WTC11 (cell line): ENCODE measurements around the gene SCO1. TPM values are rescaled to one million over a fixed set of nuclear protein-coding genes. Genes with fewer than 3 reads are reported as not detected.
A peak's percentile ranks its signal among the peaks of the same experiment; 100 is the strongest.

Source experiments
- ATAC-seq: fragments of 200-7000 bp; cut with Tn5 transposase; 2 replicates; pipeline ENCODE4 v1.10.0; 2021; ENCODE audit warnings: mild to moderate bottlenecking, moderate library complexity
- CTCF ChIA-PET: fragments of 300-600 bp; sonication (Branson Sonifier 250); formaldehyde crosslinking; loops from one replicate; lab custom pipeline; 2021; ENCODE audit warnings: antibody characterized with exemption; lab: Charles Lee
- POLR2A ChIA-PET: fragments of 350-600 bp; sonication (Branson Sonifier 250); formaldehyde crosslinking; loops from one replicate; lab custom pipeline; 2021; ENCODE audit warnings: antibody characterized with exemption; lab: Charles Lee
- DNase-seq: peaks from one replicate; pipeline ENCODE4 v3.0.0; 2021; ENCODE audit warnings: low spot score
- H3K27ac Mint-ChIP-seq: 2 replicates; pipeline ENCODE4 v1.8.0; 2021; ENCODE audit warnings: mixed read lengths
- H3K27me3 Mint-ChIP-seq: 2 replicates; pipeline ENCODE4 v1.8.0; 2021; ENCODE audit warnings: low read depth, mild to moderate bottlenecking, moderate library complexity, mixed read lengths
- H3K36me3 Mint-ChIP-seq: 2 replicates; pipeline ENCODE4 v1.8.0; 2021; ENCODE audit warnings: mixed read lengths
- H3K4me1 Mint-ChIP-seq: 2 replicates; pipeline ENCODE4 v1.8.0; 2022; ENCODE audit warnings: mixed read lengths
- H3K4me3 Mint-ChIP-seq: 2 replicates; pipeline ENCODE4 v1.8.0; 2021; ENCODE audit warnings: mild to moderate bottlenecking, moderate library complexity, mixed read lengths
- H3K9me3 Mint-ChIP-seq: 2 replicates; pipeline ENCODE4 v1.8.0; 2021; ENCODE audit warnings: mixed read lengths
- ARID4B ChIP-seq: sonication (generic); formaldehyde crosslinking; IDR thresholded peaks from 2 replicates; pipeline ENCODE4 v1.8.0; 2023; ENCODE audit warnings: missing genetic modification reagents, mild to moderate bottlenecking, borderline replicate concordance
- ATF3 ChIP-seq: sonication (generic); formaldehyde crosslinking; conservative IDR thresholded peaks from 2 replicates; pipeline ENCODE4 v1.8.1; 2022; ENCODE audit warnings: mild to moderate bottlenecking, missing genetic modification reagents
- CREM ChIP-seq: sonication (generic); formaldehyde crosslinking; IDR thresholded peaks from 2 replicates; pipeline ENCODE4 v1.8.1; 2022; ENCODE audit warnings: mild to moderate bottlenecking, missing genetic modification reagents, moderate library complexity
- CTCF ChIP-seq: fragments of 200-600 bp; IDR thresholded peaks from 2 replicates; pipeline ENCODE4 v1.8.0; 2022; ENCODE audit warnings: antibody characterized with exemption
- ETV6 ChIP-seq: sonication (generic); formaldehyde crosslinking; IDR thresholded peaks from 2 replicates; pipeline ENCODE4 v1.8.1; 2022; ENCODE audit warnings: mild to moderate bottlenecking, missing genetic modification reagents
- GTF2I ChIP-seq: fragments of 250-450 bp; sonication (Bioruptor Pico); conservative IDR thresholded peaks from 2 replicates; pipeline ENCODE4 v1.4.0; 2021; ENCODE audit warnings: mild to moderate bottlenecking
- HMGA2 ChIP-seq: fragments of 250-450 bp; sonication (Bioruptor Pico); IDR thresholded peaks from 2 replicates; pipeline ENCODE4 v1.4.0; 2021; ENCODE audit warnings: mild to moderate bottlenecking, moderate library complexity
- IRF1 ChIP-seq: sonication (generic); formaldehyde crosslinking; IDR thresholded peaks from 2 replicates; pipeline ENCODE4 v1.8.0; 2023; ENCODE audit warnings: missing genetic modification reagents
- MLX ChIP-seq: sonication (generic); formaldehyde crosslinking; IDR thresholded peaks from 2 replicates; pipeline ENCODE4 v1.8.1; 2023; ENCODE audit warnings: mild to moderate bottlenecking, missing genetic modification reagents, moderate library complexity
- NFE2L1 ChIP-seq: sonication (generic); formaldehyde crosslinking; IDR thresholded peaks from 2 replicates; pipeline ENCODE4 v1.8.1; 2023; ENCODE audit warnings: missing genetic modification reagents
- NFYB ChIP-seq: sonication (generic); formaldehyde crosslinking; conservative IDR thresholded peaks from 2 replicates; pipeline ENCODE4 v1.8.0; 2022; ENCODE audit warnings: low read depth, missing genetic modification reagents
- NR3C1 ChIP-seq: sonication (generic); formaldehyde crosslinking; conservative IDR thresholded peaks from 2 replicates; pipeline ENCODE4 v1.8.1; 2023; ENCODE audit warnings: low read depth, mild to moderate bottlenecking, missing genetic modification reagents
- PRRX2 ChIP-seq: fragments of 250-450 bp; sonication (Bioruptor Pico); IDR thresholded peaks from 2 replicates; pipeline ENCODE4 v1.8.0; 2021; ENCODE audit warnings: mild to moderate bottlenecking
- ZNF138 ChIP-seq: sonication (generic); formaldehyde crosslinking; conservative IDR thresholded peaks from 2 replicates; pipeline ENCODE4 v1.8.1; 2022; ENCODE audit warnings: mild to moderate bottlenecking, moderate library complexity, missing genetic modification reagents
- ZNF532 ChIP-seq: fragments of 250-450 bp; sonication (Bioruptor Pico); IDR thresholded peaks from 2 replicates; pipeline ENCODE4 v1.9.0; 2021; ENCODE audit warnings: mild to moderate bottlenecking, borderline replicate concordance
- total RNA-seq: library from RNA; stranded (reverse); gene quantifications from 3 replicates; pipeline ENCODE4 v1.2.3, GENCODE V29; 2021
- TF ChIP-seq, protein P1 (sequence below): sonication (generic); formaldehyde crosslinking; IDR thresholded peaks from 2 replicates; pipeline ENCODE4 v1.8.0; 2022; ENCODE audit warnings: mild to moderate bottlenecking, missing genetic modification reagents
- TF ChIP-seq, protein P2 (sequence below): sonication (generic); formaldehyde crosslinking; IDR thresholded peaks from 2 replicates; pipeline ENCODE4 v1.8.1; 2022; ENCODE audit warnings: low read depth, missing genetic modification reagents, borderline replicate concordance

SCO1 gene
- total RNA-seq, 1 experiment from 2014 or later = 63.8 TPM

GRCh38 chr17:10640475-10640874 lies 56.9 kb downstream of the SCO1 start (continued):
- TF ChIP-seq ZNF532 (CRISPR knock-in tag) (no peak), CTCF (no peak), ATF3 (CRISPR knock-in tag) (no peak)
- TF ChIP-seq, protein P1, sequence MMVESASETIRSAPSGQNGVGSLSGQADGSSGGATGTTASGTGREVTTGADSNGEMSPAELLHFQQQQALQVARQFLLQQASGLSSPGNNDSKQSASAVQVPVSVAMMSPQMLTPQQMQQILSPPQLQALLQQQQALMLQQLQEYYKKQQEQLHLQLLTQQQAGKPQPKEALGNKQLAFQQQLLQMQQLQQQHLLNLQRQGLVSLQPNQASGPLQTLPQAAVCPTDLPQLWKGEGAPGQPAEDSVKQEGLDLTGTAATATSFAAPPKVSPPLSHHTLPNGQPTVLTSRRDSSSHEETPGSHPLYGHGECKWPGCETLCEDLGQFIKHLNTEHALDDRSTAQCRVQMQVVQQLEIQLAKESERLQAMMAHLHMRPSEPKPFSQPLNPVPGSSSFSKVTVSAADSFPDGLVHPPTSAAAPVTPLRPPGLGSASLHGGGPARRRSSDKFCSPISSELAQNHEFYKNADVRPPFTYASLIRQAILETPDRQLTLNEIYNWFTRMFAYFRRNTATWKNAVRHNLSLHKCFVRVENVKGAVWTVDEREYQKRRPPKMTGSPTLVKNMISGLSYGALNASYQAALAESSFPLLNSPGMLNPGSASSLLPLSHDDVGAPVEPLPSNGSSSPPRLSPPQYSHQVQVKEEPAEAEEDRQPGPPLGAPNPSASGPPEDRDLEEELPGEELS (CRISPR knock-in tag) = no peak
- TF ChIP-seq, all 79 proteins: peak for 0

- H3K27me3 Mint-ChIP-seq = no peaks in the 10 kb centered on the region
- peaks cover 4% of the 10 kb centered on the region; the same call in 1 of the 2 replicates for H3K36me3 Mint-ChIP-seq
- H3K9me3 Mint-ChIP-seq = no peaks in the 10 kb centered on the region
- H3K27ac Mint-ChIP-seq = no peak overlapping the region
- no peak overlapping the region for H3K4me3 Mint-ChIP-seq
- ATAC-seq = no peak
- POLR2A ChIA-PET = no interaction called here
- TF ChIP-seq CREM (CRISPR knock-in tag) (no peak), ZNF138 (no peak), NFYB (no peak), NFE2L1 (CRISPR knock-in tag) (no peak)
- TF ChIP-seq, all 79 proteins: peak for 0
- no peaks in the 10 kb centered on the region for H3K4me1 Mint-ChIP-seq
- CTCF ChIA-PET = interaction anchor here (0.6 to 5.2 kb wide), 5 partner anchors 9 to 20 kb away, joined by 3 to 51 read pairs (median 3); no protein-coding TSS in a partner anchor
- no peak for DNase-seq
Measured at GRCh38 chr17:10638151-10638550, 59.2 kb downstream of the SCO1 start.

- Mint-ChIP-seq H3K36me3 (peaks cover 4% of the 10 kb centered on the region), H3K9me3 (no peaks in the 10 kb centered on the region), H3K27ac (no peak overlapping the region), H3K4me3 (no peak overlapping the region), H3K4me1 (0 out of 2 replicates have a peak, but pooled peaks cover 3% of the 10 kb centered on the region), H3K27me3 (no peaks in the 10 kb centered on the region)
- POLR2A ChIA-PET = no interaction called here
- ATAC-seq = peak; percentile 71
- CTCF ChIA-PET = interaction anchor here (0.6 to 11.9 kb wide), 17 partner anchors 9 to 710 kb away, joined by 3 to 198 read pairs (median 3); partner anchors contain the start of gene MYH3
- peak; percentile 67 for DNase-seq
- TF ChIP-seq ETV6 (CRISPR knock-in tag) (no peak), ARID4B (CRISPR knock-in tag) (no peak), NR3C1 (CRISPR knock-in tag) (no peak), CREM (CRISPR knock-in tag) (no peak), IRF1 (CRISPR knock-in tag) (no peak), GTF2I (CRISPR knock-in tag) (no peak), PRRX2 (CRISPR knock-in tag) (no peak), HMGA2 (CRISPR knock-in tag) (no peak), MLX (CRISPR knock-in tag) (no peak)
- TF ChIP-seq, protein P2, sequence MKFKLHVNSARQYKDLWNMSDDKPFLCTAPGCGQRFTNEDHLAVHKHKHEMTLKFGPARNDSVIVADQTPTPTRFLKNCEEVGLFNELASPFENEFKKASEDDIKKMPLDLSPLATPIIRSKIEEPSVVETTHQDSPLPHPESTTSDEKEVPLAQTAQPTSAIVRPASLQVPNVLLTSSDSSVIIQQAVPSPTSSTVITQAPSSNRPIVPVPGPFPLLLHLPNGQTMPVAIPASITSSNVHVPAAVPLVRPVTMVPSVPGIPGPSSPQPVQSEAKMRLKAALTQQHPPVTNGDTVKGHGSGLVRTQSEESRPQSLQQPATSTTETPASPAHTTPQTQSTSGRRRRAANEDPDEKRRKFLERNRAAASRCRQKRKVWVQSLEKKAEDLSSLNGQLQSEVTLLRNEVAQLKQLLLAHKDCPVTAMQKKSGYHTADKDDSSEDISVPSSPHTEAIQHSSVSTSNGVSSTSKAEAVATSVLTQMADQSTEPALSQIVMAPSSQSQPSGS (CRISPR knock-in tag) = no peak
Measured at GRCh38 chr17:10635290-10635689, 62.0 kb downstream of the SCO1 start.
